GM19238 (cell line): ENCODE data around the gene PA2G4.
"Not testable (repeated sequence)": the region's sequence is repeated elsewhere in the genome, so short reads cannot be mapped to it uniquely, and the experiment has no call there.

Source experiments
- DNase-seq: peaks from one replicate; pipeline ENCODE4 v3.0.0; 2011; ENCODE audit warnings: low spot score; ENCODE audit not compliant: insufficient read length

Gene PA2G4

GRCh38 chr12:56099787-56100186 lies 4.6 kb upstream of the PA2G4 start:
- no peak for DNase-seq

- DNase-seq, result no peak
These were observed 3.3 kb upstream of the PA2G4 start for GRCh38 chr12:56101045-56101444.

DNA sequence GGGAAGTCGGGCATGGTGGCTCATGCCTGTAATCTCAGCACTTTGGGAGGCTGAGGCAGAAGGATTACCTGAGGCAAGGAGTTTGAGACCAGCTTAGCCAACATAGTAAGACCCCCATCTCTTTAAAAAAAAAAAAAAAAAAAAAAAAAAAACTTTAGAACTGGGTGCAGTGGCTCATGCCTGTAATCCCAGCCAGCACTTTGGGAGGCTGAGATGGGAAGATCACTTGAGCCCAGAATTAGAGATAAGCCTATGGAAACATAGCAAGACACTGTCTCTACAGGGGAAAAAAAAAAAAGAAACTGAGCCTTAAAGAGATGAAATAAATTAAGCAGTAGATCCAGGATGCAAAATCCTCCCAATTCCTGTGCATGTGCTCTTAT lies 1.7 kb upstream of the PA2G4 start:
- no peak for DNase-seq

GRCh38 chr12:56103066-56103711 lies 1.2 kb upstream of the PA2G4 start:
- DNase-seq, result no peak

DNA sequence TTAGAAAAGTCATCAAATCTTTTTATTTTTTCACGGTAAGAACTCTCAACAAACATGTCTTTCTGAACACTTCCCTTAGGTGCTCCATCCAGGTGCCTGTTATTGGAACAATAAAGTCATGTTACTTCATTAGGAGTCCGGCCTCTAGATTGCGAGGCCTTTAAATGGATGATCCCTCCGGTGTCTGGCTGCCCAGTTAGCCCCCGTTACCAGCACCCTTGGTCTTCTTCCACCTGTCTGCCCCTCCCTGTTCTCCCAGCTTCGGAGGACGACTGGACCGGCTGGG lies 593 bp upstream of the PA2G4 start:
- DNase-seq, result no peak

GRCh38 chr12:56104815-56105608 lies 653 bp downstream of the PA2G4 start:
- DNase-seq, result no peak

DNA sequence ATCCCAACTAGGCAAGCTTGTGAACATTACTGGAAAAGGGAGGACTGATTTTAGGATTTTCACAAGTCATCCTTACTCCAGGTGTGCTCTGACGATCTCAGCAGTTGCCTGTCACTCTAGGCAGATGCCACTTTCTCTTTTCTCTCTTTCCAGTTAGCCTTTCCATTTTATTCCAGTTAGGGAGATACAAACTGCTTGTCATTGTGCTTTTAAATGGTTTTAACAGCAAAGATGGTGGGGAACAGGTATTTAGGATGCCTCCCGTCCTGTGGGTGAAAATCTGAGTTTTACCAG lies 1.2 kb downstream of the PA2G4 start:
- no peak for DNase-seq

DNA sequence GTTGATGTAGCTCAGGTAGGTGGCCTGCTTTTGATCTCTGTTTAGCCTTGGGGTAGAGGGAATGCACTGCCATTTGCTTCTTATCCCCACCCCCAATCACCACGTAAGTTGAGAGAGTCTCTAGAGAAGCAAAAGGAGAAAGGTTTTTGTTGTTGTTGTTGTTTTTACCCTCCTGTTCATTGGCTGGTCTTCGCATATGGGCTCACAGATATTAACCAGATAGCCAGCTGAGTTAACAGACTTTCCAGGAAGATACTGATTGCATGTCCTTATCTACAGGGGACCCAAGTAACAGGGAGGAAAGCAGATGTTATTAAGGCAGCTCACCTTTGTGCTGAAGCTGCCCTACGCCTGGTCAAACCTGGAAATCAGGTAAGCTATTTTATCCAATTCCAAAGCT lies 2.9 kb downstream of the PA2G4 start:
- DNase-seq, result no peak

GRCh38 chr12:56110571-56110970 lies 6.2 kb downstream of the PA2G4 start:
- DNase-seq, result no peak

DNA sequence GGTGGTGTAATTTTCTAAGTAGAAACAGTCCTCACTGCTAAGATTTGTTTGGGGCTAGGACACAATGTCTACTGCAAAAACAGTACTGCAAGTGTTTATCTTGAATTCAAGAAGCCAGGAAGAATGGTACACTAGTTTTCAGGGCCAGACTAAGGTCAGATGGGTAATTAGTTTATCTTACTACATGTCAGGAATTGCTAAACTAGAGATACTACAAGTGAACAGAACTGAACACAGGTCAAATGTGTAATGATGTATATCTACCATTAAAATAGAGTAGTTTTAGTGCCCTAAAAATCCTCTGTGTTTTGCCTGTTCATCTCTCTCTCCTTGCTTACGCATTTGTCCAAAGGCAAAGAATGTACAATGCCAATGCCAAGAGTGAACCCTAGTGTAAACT lies 9.7 kb downstream of the PA2G4 start:
- DNase-seq, result no peak

DNA sequence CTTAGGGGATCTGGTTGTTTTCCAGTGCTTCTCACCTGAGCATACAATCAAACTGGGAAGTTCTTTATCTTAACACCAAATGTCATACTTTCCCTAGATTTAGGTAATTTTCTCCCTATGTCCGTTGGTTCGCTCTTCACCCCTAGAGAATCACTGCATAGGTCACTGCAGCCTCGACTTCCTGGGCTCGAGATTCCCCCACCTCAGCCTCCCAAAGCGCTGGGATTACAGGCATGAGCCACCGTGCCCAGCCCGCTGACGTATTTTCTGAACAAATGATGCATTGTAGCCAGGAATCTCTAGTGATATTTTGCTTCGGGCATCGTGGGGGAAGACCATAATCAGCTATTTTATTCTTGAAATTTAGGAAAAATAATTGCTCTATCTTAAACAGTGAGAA lies 11.0 kb downstream of the PA2G4 start:
- no peak for DNase-seq

- DNase-seq, result peak; percentile 61
These were observed 12.1 kb downstream of the PA2G4 start, which contains the start of gene RPL41 for GRCh38 chr12:56116267-56117081. TSS of gene RPL41 (plus strand) at chr12:56116633.

GRCh38 chr12:56117082-56117706 lies 12.8 kb downstream of the PA2G4 start:
- not testable (repeated sequence) for DNase-seq

- peak; percentile 81 for DNase-seq
These were observed 13.7 kb downstream of the PA2G4 start, which contains the start of gene ZC3H10 for GRCh38 chr12:56117778-56118687. TSS of gene ZC3H10 (plus strand) at chr12:56118266. CDS start at chr12:56120563, 2,297 bp downstream.

DNA sequence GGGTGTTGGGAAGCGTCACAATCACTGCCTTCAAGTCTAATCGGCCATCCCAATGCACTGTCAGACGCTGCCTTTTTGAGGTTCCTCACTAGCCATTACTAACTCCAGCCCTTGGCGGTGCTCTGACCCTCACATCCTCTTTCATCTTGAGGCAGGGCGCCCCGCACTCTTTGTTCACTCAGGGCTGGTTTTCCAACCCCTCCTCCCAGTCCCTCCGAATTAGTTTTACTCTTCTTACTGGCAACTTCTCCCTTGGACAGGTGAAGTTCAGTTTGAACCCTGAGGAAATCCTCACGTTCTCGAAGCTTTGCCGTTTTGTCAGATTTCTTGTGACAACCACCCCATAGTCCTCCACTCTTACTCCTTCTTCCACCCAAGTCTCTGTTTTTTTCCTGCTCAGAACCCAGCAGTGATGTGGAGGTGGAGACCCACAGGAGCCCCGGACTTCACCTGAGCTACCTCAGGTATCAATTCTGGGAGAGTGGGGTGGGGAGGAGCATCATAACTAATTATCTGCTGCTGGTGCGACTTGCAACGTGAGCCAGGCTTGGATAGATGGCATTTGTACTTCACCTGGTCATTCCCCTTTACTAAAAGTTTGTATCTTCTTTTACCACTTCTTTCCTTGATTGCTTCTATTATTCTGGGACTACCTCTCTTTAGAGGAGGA lies 14.5 kb downstream of the PA2G4 start:
- DNase-seq, result no peak

DNA sequence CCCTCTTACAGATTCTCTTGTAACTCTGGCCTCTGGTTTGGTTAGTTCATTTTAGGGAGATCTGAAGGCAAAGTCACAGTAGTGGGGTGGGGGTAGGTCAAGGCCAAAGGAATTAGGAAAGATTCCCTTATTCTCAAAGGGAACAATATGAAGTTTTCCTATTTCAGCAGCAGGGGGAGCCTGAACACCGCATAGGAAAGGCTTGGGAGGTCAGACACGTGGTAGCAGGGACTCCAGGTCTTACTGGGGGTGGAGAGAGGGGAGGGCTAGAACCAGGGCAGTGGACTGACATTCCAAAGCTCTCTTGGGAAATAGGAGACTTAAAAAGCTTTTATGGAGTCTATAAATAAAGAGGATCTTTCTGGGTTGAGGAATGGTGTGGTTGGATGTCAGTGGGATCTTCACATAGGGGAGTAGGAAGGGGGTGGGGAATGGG lies 15.0 kb downstream of the PA2G4 start:
- DNase-seq, result no peak

DNA sequence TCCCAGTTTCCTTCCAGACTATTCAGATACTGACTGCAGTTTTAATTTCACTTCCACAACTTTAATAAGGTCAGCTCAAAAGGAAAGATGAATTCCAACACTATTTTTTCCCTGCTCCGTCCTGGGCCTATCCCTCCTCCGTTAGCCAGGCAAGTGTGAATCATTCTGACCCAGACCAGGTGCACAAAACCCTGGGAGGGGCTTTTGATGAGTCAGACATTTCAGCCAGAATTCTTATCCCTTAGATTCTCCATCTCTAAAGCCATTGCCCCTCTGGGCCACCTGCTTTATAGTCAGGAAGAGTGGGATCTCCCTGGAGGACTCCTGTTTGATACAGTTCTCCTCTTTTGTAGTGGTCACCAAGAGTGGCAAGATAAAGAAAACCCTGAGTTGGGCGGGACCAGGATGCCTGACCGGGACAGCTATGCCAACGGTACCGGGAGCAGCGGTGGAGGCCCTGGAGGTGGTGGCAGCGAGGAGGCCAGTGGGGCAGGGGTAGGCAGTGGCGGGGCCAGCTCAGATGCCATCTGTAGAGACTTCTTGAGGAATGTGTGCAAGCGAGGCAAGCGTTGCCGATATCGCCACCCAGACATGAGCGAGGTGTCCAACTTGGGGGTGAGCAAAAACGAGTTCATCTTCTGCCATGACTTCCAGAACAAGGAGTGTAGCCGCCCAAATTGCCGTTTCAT lies 15.9 kb downstream of the PA2G4 start:
- no peak for DNase-seq

DNA sequence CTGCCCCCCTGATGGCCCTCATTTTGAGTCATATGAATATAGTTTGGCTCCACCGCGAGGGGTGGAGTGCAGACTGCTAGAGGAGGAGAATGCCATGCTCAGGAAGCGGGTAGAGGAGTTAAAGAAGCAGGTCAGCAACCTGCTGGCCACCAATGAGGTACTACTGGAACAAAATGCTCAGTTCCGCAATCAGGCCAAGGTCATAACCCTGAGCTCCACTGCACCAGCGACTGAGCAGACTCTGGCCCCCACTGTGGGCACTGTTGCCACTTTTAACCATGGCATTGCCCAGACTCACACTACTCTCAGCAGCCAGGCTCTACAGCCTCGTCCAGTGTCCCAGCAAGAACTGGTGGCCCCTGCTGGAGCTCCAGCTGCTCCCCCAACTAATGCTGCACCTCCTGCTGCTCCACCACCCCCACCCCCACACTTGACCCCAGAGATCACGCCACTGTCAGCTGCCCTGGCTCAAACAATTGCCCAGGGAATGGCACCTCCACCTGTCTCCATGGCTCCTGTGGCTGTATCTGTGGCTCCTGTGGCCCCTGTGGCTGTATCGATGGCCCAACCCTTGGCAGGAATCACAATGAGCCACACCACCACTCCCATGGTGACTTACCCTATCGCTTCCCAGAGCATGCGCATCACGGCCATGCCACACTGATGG lies 17.0 kb downstream of the PA2G4 start:
- DNase-seq, result no peak

- no peak for DNase-seq
These were observed 18.3 kb downstream of the PA2G4 start for GRCh38 chr12:56122637-56123036.
